ENCODE data around the gene FHIT.

The FHIT gene

GRCh38 chr3:60798456-60798855 lies 452.8 kb downstream of the FHIT start:
- Histone ChIP-seq H3K27me3 (ENCODE audit: control insufficient read depth, low read length) (no peaks in the 10 kb centered on the region), H3F3A (ENCODE audit: control insufficient read depth, insufficient read depth) (no peaks in the 10 kb centered on the region), H3K79me2 (ENCODE audit: control insufficient read depth, low read length) (no peaks in the 10 kb centered on the region), H3K4me2 (ENCODE audit: low read length) (no peak overlapping the region), H3K27ac (ENCODE audit: low read depth, low read length) (no peak overlapping the region), H3K4me3 (ENCODE audit: low read length) (no peak overlapping the region), H3K9me2 (replicated peaks; ENCODE audit: control insufficient read depth, low read length) (no peaks in the 10 kb centered on the region), H4K20me1 (ENCODE audit: control insufficient read depth, insufficient read depth, low read depth, low read length) (no peaks in the 10 kb centered on the region), H3K4me1 (ENCODE audit: control insufficient read depth, low read length) (no peaks in the 10 kb centered on the region), H3K9me3 (ENCODE audit: control insufficient read depth, insufficient read depth, low read length) (no peaks in the 10 kb centered on the region), H3K36me3 (ENCODE audit: control insufficient read depth, low read length) (no peaks in the 10 kb centered on the region)
- no peak for TF ChIP-seq EZH2phosphoT487 (IDR thresholded peaks at IDR 0.05; ENCODE audit: borderline replicate concordance, low read length)
- TF ChIP-seq CTCF (IDR thresholded peaks at IDR 0.05; ENCODE audit: low read depth, low read length, poor library complexity, severe bottlenecking): no peak

- no peak for TF ChIP-seq CTCF (IDR thresholded peaks at IDR 0.05; ENCODE audit: low read depth, low read length, poor library complexity, severe bottlenecking)
- TF ChIP-seq EZH2phosphoT487 (IDR thresholded peaks at IDR 0.05; ENCODE audit: borderline replicate concordance, low read length): no peak
- no peak overlapping the region for H3K4me3 ChIP-seq (ENCODE audit: low read length)
- H3K27me3 ChIP-seq (ENCODE audit: control insufficient read depth, low read length): no peaks in the 10 kb centered on the region
- no peaks in the 10 kb centered on the region for H3K4me1 ChIP-seq (ENCODE audit: control insufficient read depth, low read length)
- H3K9me2 ChIP-seq (replicated peaks; ENCODE audit: control insufficient read depth, low read length): no peaks in the 10 kb centered on the region
- H3K4me2 ChIP-seq (ENCODE audit: low read length): no peak overlapping the region
- H3F3A ChIP-seq (ENCODE audit: control insufficient read depth, insufficient read depth): no peaks in the 10 kb centered on the region
- no peaks in the 10 kb centered on the region for H3K36me3 ChIP-seq (ENCODE audit: control insufficient read depth, low read length)
- H3K79me2 ChIP-seq (ENCODE audit: control insufficient read depth, low read length): no peaks in the 10 kb centered on the region
- H3K27ac ChIP-seq (ENCODE audit: low read depth, low read length): no peak overlapping the region
- H4K20me1 ChIP-seq (ENCODE audit: control insufficient read depth, insufficient read depth, low read depth, low read length): no peaks in the 10 kb centered on the region
- H3K9me3 ChIP-seq (ENCODE audit: control insufficient read depth, insufficient read depth, low read length): no peaks in the 10 kb centered on the region
Measured at GRCh38 chr3:60792249-60792852, 458.9 kb downstream of the FHIT start.

DNA sequence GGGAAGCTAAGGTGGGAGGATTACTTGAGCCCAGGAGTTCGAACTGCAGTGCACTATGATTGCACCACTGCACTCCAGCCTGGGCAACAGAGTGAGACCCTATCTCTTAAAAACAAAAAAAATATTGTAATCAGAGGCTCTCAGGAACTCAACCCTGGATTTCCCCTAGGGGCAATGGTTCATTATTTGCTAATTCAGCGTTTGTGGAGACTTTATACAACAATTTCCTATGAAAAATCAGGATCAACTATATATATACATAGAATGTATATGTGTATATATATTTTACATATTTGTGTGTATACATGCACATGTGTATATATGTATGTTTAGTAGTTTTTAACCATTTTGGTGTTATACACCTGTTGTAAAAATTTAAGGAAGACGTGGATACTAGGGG lies 463.1 kb downstream of the FHIT start:
- H3K4me1 ChIP-seq (ENCODE audit: control insufficient read depth, low read length): no peaks in the 10 kb centered on the region
- H3F3A ChIP-seq (ENCODE audit: control insufficient read depth, insufficient read depth): no peaks in the 10 kb centered on the region
- no peak overlapping the region for H3K4me2 ChIP-seq (ENCODE audit: low read length)
- no peaks in the 10 kb centered on the region for H3K9me2 ChIP-seq (replicated peaks; ENCODE audit: control insufficient read depth, low read length)
- no peak for TF ChIP-seq EZH2phosphoT487 (IDR thresholded peaks at IDR 0.05; ENCODE audit: borderline replicate concordance, low read length)
- no peak for TF ChIP-seq CTCF (IDR thresholded peaks at IDR 0.05; ENCODE audit: low read depth, low read length, poor library complexity, severe bottlenecking)
- no peaks in the 10 kb centered on the region for H4K20me1 ChIP-seq (ENCODE audit: control insufficient read depth, insufficient read depth, low read depth, low read length)
- no peaks in the 10 kb centered on the region for H3K27me3 ChIP-seq (ENCODE audit: control insufficient read depth, low read length)
- H3K36me3 ChIP-seq (ENCODE audit: control insufficient read depth, low read length): no peaks in the 10 kb centered on the region
- H3K27ac ChIP-seq (ENCODE audit: low read depth, low read length): no peak overlapping the region
- no peaks in the 10 kb centered on the region for H3K79me2 ChIP-seq (ENCODE audit: control insufficient read depth, low read length)
- H3K9me3 ChIP-seq (ENCODE audit: control insufficient read depth, insufficient read depth, low read length): no peaks in the 10 kb centered on the region
- no peak overlapping the region for H3K4me3 ChIP-seq (ENCODE audit: low read length)
